ENCODE results near the gene NF2.

- TF ChIP-seq NR3C1 (IDR thresholded peaks at IDR 0.05) = no peak
- TF ChIP-seq RAD21 (conservative IDR thresholded peaks at IDR 0.05 in 1 of 2, IDR thresholded peaks at IDR 0.05 in 1 of 2) = no peak
- TF ChIP-seq POLR2A (IDR thresholded peaks at IDR 0.05; ENCODE audit: low read length) = no peak
- TF ChIP-seq ZNF302 (CRISPR knock-in tag; IDR thresholded peaks at IDR 0.05) = no peak
- no peak for TF ChIP-seq HMGXB4 (CRISPR knock-in tag; IDR thresholded peaks at IDR 0.05; ENCODE audit: borderline replicate concordance)
- TF ChIP-seq, protein P1, sequence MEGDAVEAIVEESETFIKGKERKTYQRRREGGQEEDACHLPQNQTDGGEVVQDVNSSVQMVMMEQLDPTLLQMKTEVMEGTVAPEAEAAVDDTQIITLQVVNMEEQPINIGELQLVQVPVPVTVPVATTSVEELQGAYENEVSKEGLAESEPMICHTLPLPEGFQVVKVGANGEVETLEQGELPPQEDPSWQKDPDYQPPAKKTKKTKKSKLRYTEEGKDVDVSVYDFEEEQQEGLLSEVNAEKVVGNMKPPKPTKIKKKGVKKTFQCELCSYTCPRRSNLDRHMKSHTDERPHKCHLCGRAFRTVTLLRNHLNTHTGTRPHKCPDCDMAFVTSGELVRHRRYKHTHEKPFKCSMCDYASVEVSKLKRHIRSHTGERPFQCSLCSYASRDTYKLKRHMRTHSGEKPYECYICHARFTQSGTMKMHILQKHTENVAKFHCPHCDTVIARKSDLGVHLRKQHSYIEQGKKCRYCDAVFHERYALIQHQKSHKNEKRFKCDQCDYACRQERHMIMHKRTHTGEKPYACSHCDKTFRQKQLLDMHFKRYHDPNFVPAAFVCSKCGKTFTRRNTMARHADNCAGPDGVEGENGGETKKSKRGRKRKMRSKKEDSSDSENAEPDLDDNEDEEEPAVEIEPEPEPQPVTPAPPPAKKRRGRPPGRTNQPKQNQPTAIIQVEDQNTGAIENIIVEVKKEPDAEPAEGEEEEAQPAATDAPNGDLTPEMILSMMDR (IDR thresholded peaks at IDR 0.05) = no peak
- TF ChIP-seq BHLHE40 (IDR thresholded peaks at IDR 0.05; ENCODE audit: low read depth, low read length) = no peak
- no peak for TF ChIP-seq ELK1 (IDR thresholded peaks at IDR 0.05; ENCODE audit: low read depth, low read length)
- TF ChIP-seq, protein P2, sequence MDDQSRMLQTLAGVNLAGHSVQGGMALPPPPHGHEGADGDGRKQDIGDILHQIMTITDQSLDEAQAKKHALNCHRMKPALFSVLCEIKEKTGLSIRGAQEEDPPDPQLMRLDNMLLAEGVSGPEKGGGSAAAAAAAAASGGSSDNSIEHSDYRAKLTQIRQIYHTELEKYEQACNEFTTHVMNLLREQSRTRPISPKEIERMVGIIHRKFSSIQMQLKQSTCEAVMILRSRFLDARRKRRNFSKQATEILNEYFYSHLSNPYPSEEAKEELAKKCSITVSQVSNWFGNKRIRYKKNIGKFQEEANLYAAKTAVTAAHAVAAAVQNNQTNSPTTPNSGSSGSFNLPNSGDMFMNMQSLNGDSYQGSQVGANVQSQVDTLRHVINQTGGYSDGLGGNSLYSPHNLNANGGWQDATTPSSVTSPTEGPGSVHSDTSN (IDR thresholded peaks at IDR 0.05) = no peak
- no peak for TF ChIP-seq FOSB (CRISPR knock-in tag; IDR thresholded peaks at IDR 0.05)
- TF ChIP-seq PHF8 (IDR thresholded peaks at IDR 0.05; ENCODE audit: borderline replicate concordance, low read depth) = no peak
Observed at GRCh38 chr22:29559030-29559429, 44.4 kb upstream of the NF2 start.

All from A549 (cell line).